Ishikawa (cell line): ENCODE results near the gene KCNMB1.

Experiments
- CEBPB ChIP-seq: IDR thresholded peaks from 2 replicates; pipeline ENCODE4 v1.6.1; 2012
- CREB1 ChIP-seq: IDR thresholded peaks from 2 replicates; pipeline ENCODE4 v1.6.1; 2012; ENCODE audit warnings: low read depth
- EGR1 ChIP-seq: IDR thresholded peaks from 2 replicates; pipeline ENCODE4 v1.6.1; 2012
- EP300 ChIP-seq: IDR thresholded peaks from 2 replicates; pipeline ENCODE4 v1.6.1; 2012; ENCODE audit warnings: borderline replicate concordance
- FOXM1 ChIP-seq: IDR thresholded peaks from 2 replicates; pipeline ENCODE4 v1.6.1; 2012; ENCODE audit warnings: low read depth, borderline replicate concordance
- RAD21 ChIP-seq: IDR thresholded peaks from 2 replicates; pipeline ENCODE4 v1.6.1; 2012; ENCODE audit warnings: low read depth
- TAF1 ChIP-seq: IDR thresholded peaks from 2 replicates; pipeline ENCODE4 v1.6.1; 2012; ENCODE audit warnings: low read depth, mild to moderate bottlenecking
- TCF12 ChIP-seq: IDR thresholded peaks from 2 replicates; pipeline ENCODE4 v1.6.1; 2012; ENCODE audit warnings: low read depth
- TEAD4 ChIP-seq: IDR thresholded peaks from 2 replicates; pipeline ENCODE4 v1.6.1; 2012
- YY1 ChIP-seq: IDR thresholded peaks from 2 replicates; pipeline ENCODE4 v1.6.1; 2012; ENCODE audit warnings: low read depth
- ZBTB7A ChIP-seq: IDR thresholded peaks from 2 replicates; pipeline ENCODE4 v1.6.1; 2012; ENCODE audit warnings: low read depth
- TF ChIP-seq, protein P1 (sequence below): IDR thresholded peaks from 2 replicates; pipeline ENCODE4 v1.6.1; 2012; ENCODE audit warnings: low read depth, mild to moderate bottlenecking
- TF ChIP-seq, protein P2 (sequence below): IDR thresholded peaks from 2 replicates; pipeline ENCODE4 v1.6.1; 2012

DNA sequence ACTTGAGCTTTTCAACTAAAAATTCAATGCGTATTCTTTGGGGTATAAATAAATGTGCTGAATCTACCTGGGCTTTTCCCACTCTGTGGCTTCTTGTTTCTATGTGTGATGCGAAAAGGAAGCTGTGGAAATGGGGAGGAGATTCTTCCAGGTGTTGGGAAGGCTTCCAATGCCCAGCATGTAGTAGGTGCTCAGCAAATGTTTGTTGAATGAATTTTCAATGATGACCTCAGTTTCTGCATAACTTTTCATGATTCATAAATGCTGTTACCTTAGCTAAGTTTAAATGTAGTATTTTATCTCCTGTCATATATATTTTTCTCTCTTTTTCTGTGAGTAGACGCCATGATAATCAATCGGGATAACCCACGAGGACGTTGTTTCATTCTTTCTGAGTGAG, 25.6 kb upstream of the KCNMB1 start:
- TF ChIP-seq ZBTB7A (no peak), EGR1 (no peak), RAD21 (no peak), FOXM1 (no peak), YY1 (no peak), CEBPB (no peak), CREB1 (no peak), TAF1 (no peak), TCF12 (no peak), TEAD4 (no peak), EP300 (no peak)
- TF ChIP-seq, protein P1, sequence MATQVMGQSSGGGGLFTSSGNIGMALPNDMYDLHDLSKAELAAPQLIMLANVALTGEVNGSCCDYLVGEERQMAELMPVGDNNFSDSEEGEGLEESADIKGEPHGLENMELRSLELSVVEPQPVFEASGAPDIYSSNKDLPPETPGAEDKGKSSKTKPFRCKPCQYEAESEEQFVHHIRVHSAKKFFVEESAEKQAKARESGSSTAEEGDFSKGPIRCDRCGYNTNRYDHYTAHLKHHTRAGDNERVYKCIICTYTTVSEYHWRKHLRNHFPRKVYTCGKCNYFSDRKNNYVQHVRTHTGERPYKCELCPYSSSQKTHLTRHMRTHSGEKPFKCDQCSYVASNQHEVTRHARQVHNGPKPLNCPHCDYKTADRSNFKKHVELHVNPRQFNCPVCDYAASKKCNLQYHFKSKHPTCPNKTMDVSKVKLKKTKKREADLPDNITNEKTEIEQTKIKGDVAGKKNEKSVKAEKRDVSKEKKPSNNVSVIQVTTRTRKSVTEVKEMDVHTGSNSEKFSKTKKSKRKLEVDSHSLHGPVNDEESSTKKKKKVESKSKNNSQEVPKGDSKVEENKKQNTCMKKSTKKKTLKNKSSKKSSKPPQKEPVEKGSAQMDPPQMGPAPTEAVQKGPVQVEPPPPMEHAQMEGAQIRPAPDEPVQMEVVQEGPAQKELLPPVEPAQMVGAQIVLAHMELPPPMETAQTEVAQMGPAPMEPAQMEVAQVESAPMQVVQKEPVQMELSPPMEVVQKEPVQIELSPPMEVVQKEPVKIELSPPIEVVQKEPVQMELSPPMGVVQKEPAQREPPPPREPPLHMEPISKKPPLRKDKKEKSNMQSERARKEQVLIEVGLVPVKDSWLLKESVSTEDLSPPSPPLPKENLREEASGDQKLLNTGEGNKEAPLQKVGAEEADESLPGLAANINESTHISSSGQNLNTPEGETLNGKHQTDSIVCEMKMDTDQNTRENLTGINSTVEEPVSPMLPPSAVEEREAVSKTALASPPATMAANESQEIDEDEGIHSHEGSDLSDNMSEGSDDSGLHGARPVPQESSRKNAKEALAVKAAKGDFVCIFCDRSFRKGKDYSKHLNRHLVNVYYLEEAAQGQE = no peak
- TF ChIP-seq, protein P2, sequence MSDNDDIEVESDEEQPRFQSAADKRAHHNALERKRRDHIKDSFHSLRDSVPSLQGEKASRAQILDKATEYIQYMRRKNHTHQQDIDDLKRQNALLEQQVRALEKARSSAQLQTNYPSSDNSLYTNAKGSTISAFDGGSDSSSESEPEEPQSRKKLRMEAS = no peak
